ENCODE results near the gene SESN1.

DNA sequence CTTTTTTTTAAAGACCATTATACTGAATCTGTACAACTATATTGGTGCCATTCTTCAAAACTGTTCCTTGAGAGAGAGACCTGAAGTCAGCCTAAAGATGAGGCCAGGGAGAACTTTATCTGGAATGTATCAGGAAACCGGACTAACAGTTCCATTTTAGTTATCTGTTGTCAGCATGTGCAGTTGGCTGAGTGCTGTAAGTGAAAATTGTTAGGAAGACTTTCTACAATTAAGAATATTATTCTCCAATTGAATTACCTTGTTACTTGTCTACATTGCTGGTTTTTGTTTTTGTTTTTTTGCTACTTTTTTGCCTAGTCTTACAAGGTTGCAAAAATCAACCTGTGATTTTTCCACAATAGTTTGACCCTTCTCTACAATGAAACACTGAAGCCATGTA lies 8.1 kb upstream of the SESN1 start:
- TF ChIP-seq, protein P1, sequence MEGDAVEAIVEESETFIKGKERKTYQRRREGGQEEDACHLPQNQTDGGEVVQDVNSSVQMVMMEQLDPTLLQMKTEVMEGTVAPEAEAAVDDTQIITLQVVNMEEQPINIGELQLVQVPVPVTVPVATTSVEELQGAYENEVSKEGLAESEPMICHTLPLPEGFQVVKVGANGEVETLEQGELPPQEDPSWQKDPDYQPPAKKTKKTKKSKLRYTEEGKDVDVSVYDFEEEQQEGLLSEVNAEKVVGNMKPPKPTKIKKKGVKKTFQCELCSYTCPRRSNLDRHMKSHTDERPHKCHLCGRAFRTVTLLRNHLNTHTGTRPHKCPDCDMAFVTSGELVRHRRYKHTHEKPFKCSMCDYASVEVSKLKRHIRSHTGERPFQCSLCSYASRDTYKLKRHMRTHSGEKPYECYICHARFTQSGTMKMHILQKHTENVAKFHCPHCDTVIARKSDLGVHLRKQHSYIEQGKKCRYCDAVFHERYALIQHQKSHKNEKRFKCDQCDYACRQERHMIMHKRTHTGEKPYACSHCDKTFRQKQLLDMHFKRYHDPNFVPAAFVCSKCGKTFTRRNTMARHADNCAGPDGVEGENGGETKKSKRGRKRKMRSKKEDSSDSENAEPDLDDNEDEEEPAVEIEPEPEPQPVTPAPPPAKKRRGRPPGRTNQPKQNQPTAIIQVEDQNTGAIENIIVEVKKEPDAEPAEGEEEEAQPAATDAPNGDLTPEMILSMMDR (IDR thresholded peaks at IDR 0.05): no peak
- no peak for TF ChIP-seq POLR2A (IDR thresholded peaks at IDR 0.05)

All from Peyer's patch (tissue), 4 donors.